ENCODE results near the gene ITGB8. TPM values are rescaled to one million over a fixed set of nuclear protein-coding genes. Genes with fewer than 3 reads are reported as not detected.
A peak's percentile ranks its signal among the peaks of the same experiment; 100 is the strongest.
"Not testable (repeated sequence)": the region's sequence is repeated elsewhere in the genome, so short reads cannot be mapped to it uniquely, and the experiment has no call there.

ITGB8 gene
- total and polyA plus RNA-seq, 9 donors, result 4.4 to 11.8 (median 5.4) TPM

DNA sequence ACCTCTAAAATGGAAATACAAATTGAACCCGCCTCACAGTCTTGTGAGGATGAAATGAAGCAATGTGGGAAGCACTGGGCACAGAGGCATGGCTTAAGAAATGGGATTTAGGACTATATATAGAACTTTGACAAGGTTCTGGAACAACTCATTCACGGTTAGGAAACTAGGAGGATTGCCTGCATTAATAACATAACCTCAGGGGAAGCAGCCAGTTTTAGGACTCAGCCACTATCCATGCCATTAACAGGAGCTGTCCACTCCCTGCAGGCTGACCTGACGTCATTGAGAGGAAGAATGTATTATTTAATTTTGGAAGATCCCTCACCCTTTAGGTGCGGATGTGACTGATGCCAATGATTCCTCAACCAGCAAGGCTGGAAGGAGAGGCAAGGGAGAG is 34.8 kb downstream of the ITGB8 start:
- no CpG with 5 or more reads among the region's 4 CpGs for WGBS (ENCODE audit: insufficient coverage)
- H3K4me1 ChIP-seq (ENCODE audit: control insufficient read depth, insufficient read depth, low read length), result peaks cover 2% of the 10 kb centered on the region
- H3K4me3 ChIP-seq (ENCODE audit: low read length), result no peak overlapping the region
- DNase-seq, result peak; percentile 41
- no peaks in the 10 kb centered on the region for H3K27me3 ChIP-seq (ENCODE audit: control insufficient read depth, insufficient read depth, low read length)
- no peak overlapping the region for H3K27ac ChIP-seq (ENCODE audit: low read length)
- H3K36me3 ChIP-seq (ENCODE audit: control insufficient read depth, insufficient read depth, low read length), result peaks cover 3% of the 10 kb centered on the region
- no peaks in the 10 kb centered on the region for H3K9me3 ChIP-seq (replicated peaks; ENCODE audit: control insufficient read depth, low read depth, low read length)

DNA sequence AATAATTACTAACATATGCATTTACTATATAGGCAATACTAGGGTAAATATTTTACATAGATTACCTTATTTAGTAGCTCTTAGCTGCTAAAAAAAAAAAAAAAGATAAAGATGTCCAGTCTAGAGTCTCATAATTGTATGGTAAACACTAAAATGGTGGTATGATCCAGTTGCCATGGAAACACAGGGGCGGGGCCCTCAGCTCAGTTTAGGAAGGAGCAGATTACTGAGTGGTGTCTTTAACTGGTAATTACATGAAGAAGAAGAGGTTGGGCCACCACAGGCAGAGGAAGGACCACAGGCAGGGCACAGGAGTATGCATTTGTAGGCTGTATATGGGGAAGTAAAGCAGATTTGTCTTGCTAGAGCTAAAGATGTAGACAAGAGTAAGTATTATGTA is 43.7 kb downstream of the ITGB8 start:
- DNase-seq, result no peak
- Histone ChIP-seq H3K4me1 (ENCODE audit: control insufficient read depth, insufficient read depth, low read length) (no peaks in the 10 kb centered on the region), H3K9me3 (replicated peaks; ENCODE audit: control insufficient read depth, low read depth, low read length) (no peaks in the 10 kb centered on the region), H3K27me3 (ENCODE audit: control insufficient read depth, insufficient read depth, low read length) (no peaks in the 10 kb centered on the region), H3K36me3 (ENCODE audit: control insufficient read depth, insufficient read depth, low read length) (peaks cover 4% of the 10 kb centered on the region), H3K4me3 (ENCODE audit: low read length) (no peak overlapping the region), H3K27ac (ENCODE audit: low read length) (no peak overlapping the region)
- 73% methylated on average over 1 of the region's 1 CpG for WGBS (ENCODE audit: insufficient coverage)

DNA sequence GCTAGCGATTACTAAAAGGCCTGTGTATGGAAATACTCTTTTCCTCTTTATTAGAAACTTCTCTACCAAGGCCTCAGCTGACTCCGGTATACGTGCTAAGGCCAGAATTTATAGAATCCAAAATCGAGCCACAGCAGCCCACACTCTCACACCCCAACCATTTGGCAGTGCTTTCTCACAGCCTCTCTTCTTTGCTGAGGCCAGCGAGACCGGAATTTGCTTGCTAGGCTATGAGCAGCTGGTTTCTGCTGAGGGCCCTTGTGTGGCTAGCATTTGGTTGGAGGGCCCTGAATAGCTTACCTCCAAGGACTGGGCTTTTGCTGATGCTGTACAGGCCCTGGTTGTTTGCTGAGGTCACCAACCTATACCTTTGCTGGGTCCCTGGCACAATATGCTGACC is 46.1 kb downstream of the ITGB8 start:
- 86% methylated on average over 2 of the region's 6 CpGs for WGBS (ENCODE audit: insufficient coverage)
- Histone ChIP-seq H3K9me3 (replicated peaks; ENCODE audit: control insufficient read depth, low read depth, low read length) (no peaks in the 10 kb centered on the region), H3K4me3 (ENCODE audit: low read length) (no peak overlapping the region), H3K27me3 (ENCODE audit: control insufficient read depth, insufficient read depth, low read length) (no peaks in the 10 kb centered on the region), H3K36me3 (ENCODE audit: control insufficient read depth, insufficient read depth, low read length) (peaks cover 12% of the 10 kb centered on the region), H3K27ac (ENCODE audit: low read length) (no peak overlapping the region), H3K4me1 (ENCODE audit: control insufficient read depth, insufficient read depth, low read length) (no peaks in the 10 kb centered on the region)
- no peak for DNase-seq

DNA sequence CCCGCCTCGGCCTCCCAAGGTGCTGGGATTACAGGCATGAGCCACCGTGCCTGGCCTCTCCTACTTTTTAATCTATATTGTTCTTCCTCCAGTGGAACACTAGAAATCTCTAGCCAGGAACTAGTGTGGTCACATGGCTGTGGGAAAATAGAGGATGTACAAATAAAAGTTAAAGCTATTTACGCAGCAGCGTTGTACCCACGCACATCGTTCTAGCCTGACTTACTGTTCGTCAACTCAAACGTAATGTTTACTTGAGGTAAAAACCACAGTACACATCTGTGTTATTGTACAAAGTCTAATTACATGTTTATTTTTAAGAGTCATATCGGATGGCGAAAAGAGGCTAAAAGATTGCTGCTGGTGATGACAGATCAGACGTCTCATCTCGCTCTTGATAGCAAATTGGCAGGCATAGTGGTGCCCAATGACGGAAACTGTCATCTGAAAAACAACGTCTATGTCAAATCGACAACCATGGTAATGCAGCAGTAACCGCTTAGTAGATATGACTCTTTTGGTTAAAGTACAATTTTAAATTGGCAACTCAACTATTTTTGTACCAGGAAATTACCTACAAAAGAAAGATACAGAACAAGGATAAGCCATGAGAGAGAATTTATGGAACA is 50.8 kb downstream of the ITGB8 start:
- H3K4me3 ChIP-seq (ENCODE audit: low read length), result no peak overlapping the region
- no peaks in the 10 kb centered on the region for H3K9me3 ChIP-seq (replicated peaks; ENCODE audit: control insufficient read depth, low read depth, low read length)
- H3K4me1 ChIP-seq (ENCODE audit: control insufficient read depth, insufficient read depth, low read length), result no peaks in the 10 kb centered on the region
- peaks cover 8% of the 10 kb centered on the region for H3K36me3 ChIP-seq (ENCODE audit: control insufficient read depth, insufficient read depth, low read length)
- no peaks in the 10 kb centered on the region for H3K27me3 ChIP-seq (ENCODE audit: control insufficient read depth, insufficient read depth, low read length)
- 99% methylated on average over 7 of the region's 17 CpGs for WGBS (ENCODE audit: insufficient coverage)
- H3K27ac ChIP-seq (ENCODE audit: low read length), result no peak overlapping the region
- no peak for DNase-seq

DNA sequence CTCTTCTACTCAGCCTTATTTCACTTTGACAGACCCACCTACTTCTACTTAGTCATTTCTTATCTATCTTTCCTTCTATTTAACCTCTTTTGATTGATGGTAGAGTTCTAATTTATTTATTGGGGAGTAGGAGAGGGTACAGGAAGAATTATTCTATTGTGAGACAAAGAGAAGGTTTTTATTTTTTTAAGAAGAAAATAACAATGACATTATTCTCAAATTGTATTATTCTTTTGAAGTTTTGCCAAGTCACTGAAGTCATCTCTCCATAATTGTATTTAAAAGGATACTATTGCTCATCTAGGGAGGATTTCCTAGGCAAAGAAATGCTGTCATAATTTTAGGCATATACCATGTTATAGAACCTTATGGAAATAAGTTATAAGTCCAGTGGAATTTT is 52.7 kb downstream of the ITGB8 start:
- Histone ChIP-seq H3K4me3 (ENCODE audit: low read length) (no peak overlapping the region), H3K4me1 (ENCODE audit: control insufficient read depth, insufficient read depth, low read length) (no peaks in the 10 kb centered on the region), H3K36me3 (ENCODE audit: control insufficient read depth, insufficient read depth, low read length) (peaks cover 8% of the 10 kb centered on the region), H3K27ac (ENCODE audit: low read length) (no peak overlapping the region), H3K27me3 (ENCODE audit: control insufficient read depth, insufficient read depth, low read length) (no peaks in the 10 kb centered on the region), H3K9me3 (replicated peaks; ENCODE audit: control insufficient read depth, low read depth, low read length) (no peaks in the 10 kb centered on the region)
- DNase-seq, result no peak

DNA sequence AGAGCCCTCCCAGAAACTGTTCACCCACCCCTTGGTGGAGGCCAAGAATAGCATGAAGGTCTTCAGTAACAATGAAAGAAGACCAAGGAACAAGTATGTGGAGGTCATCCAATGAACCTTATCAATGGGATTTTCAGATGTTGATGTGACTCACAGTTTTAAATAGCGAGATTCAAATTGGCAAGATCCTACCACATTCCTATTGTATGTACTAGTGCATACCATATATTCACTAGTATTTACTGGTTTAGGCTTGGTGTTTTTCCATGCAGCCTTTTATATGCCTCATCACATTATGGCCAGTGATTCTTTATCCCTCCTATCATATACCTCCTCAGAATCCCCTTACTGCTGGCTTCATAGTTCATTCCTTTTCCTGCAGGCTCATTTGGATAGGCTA is 54.4 kb downstream of the ITGB8 start:
- no peak overlapping the region for H3K27ac ChIP-seq (ENCODE audit: low read length)
- H3K27me3 ChIP-seq (ENCODE audit: control insufficient read depth, insufficient read depth, low read length), result no peaks in the 10 kb centered on the region
- H3K36me3 ChIP-seq (ENCODE audit: control insufficient read depth, insufficient read depth, low read length), result peaks cover 8% of the 10 kb centered on the region
- H3K4me1 ChIP-seq (ENCODE audit: control insufficient read depth, insufficient read depth, low read length), result no peaks in the 10 kb centered on the region
- H3K4me3 ChIP-seq (ENCODE audit: low read length), result no peak overlapping the region
- peak; percentile 76 for DNase-seq
- WGBS (ENCODE audit: insufficient coverage), result no CpG with 5 or more reads among the region's 1 CpG
- no peaks in the 10 kb centered on the region for H3K9me3 ChIP-seq (replicated peaks; ENCODE audit: control insufficient read depth, low read depth, low read length)

DNA sequence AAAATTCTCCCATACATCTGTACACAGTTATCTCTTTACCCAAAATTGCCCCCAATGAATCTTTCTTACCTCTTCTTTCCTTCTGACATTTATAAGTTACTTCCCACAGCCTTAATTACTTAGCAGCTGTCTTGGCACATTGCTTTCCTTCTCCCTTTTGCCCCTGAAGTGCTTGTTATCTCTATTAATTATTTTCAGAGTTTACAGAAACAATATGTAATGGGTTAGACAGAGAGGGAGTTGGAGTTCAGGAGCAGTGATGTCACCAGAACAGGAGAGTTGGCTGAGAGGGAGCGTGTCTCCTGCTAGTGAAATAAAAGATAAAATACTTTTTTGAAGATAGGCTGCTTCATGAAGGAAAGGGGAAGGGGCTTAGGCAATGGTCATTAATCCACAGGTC is 57.4 kb downstream of the ITGB8 start:
- peak; percentile 38 for DNase-seq
- peaks cover 8% of the 10 kb centered on the region for H3K36me3 ChIP-seq (ENCODE audit: control insufficient read depth, insufficient read depth, low read length)
- no peaks in the 10 kb centered on the region for H3K4me1 ChIP-seq (ENCODE audit: control insufficient read depth, insufficient read depth, low read length)
- no peaks in the 10 kb centered on the region for H3K9me3 ChIP-seq (replicated peaks; ENCODE audit: control insufficient read depth, low read depth, low read length)
- no CpG with 5 or more reads among the region's 1 CpG for WGBS (ENCODE audit: insufficient coverage)
- no peak overlapping the region for H3K27ac ChIP-seq (ENCODE audit: low read length)
- no peaks in the 10 kb centered on the region for H3K27me3 ChIP-seq (ENCODE audit: control insufficient read depth, insufficient read depth, low read length)
- H3K4me3 ChIP-seq (ENCODE audit: low read length), result no peak overlapping the region

DNA sequence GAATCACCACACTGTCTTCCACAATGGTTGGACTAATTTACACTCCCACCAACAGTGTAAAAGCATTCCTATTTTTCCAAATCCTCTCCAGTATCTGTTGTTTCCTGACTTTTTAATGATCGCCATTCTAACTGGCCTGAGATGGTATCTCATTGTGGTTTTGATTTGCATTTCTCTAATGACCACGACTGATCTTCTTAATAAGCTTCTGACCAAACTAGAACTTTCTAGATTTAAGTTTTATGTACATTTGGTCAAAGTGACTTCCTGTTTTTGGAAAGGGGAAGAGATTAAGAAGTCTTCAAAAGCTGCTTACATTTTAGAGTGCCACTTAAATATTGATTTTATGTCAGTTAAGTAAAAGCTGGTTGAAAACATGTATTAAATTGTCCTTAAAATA is 58.5 kb downstream of the ITGB8 start:
- not testable (repeated sequence) for DNase-seq; H3K4me1 ChIP-seq (ENCODE audit: control insufficient read depth, insufficient read depth, low read length); H3K27me3 ChIP-seq (ENCODE audit: control insufficient read depth, insufficient read depth, low read length); H3K27ac ChIP-seq (ENCODE audit: low read length); H3K9me3 ChIP-seq (replicated peaks; ENCODE audit: control insufficient read depth, low read depth, low read length); H3K36me3 ChIP-seq (ENCODE audit: control insufficient read depth, insufficient read depth, low read length); H3K4me3 ChIP-seq (ENCODE audit: low read length)
- WGBS (ENCODE audit: insufficient coverage), result no CpG with 5 or more reads among the region's 2 CpGs

DNA sequence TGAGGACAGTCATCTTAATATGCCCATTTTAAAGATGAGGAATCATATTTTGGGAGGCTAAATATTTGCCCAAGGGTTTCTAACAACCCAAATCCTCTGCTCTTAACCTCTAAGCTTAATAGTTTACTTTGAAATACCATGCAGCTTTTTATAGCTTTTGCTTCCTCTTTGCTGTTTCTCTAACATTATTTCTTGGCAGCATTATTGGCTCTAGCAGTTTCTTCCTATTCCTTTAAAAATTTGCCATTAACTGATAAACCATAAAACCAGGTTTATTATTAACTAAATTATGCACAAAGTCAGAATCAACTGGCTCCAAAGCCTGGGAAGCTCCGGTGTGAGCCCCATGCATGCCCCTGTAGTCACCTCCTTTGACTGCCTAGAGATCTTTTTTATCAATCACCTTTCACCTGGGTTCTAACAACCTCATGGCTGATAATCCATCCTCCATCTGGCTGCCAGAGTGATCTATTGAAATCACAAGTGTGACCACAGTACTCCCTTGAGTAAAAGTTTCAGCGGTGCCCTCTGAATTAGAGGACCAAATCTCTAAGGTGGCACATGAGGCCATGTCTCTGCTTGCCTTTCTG is 62.4 kb downstream of the ITGB8 start:
- H3K27ac ChIP-seq (ENCODE audit: low read length), result no peak overlapping the region
- no peaks in the 10 kb centered on the region for H3K4me1 ChIP-seq (ENCODE audit: control insufficient read depth, insufficient read depth, low read length)
- 82% methylated on average over 2 of the region's 2 CpGs for WGBS (ENCODE audit: insufficient coverage)
- H3K27me3 ChIP-seq (ENCODE audit: control insufficient read depth, insufficient read depth, low read length), result no peaks in the 10 kb centered on the region
- no peaks in the 10 kb centered on the region for H3K9me3 ChIP-seq (replicated peaks; ENCODE audit: control insufficient read depth, low read depth, low read length)
- H3K4me3 ChIP-seq (ENCODE audit: low read length), result no peak overlapping the region
- DNase-seq, result no peak
- peaks cover 17% of the 10 kb centered on the region for H3K36me3 ChIP-seq (ENCODE audit: control insufficient read depth, insufficient read depth, low read length)

DNA sequence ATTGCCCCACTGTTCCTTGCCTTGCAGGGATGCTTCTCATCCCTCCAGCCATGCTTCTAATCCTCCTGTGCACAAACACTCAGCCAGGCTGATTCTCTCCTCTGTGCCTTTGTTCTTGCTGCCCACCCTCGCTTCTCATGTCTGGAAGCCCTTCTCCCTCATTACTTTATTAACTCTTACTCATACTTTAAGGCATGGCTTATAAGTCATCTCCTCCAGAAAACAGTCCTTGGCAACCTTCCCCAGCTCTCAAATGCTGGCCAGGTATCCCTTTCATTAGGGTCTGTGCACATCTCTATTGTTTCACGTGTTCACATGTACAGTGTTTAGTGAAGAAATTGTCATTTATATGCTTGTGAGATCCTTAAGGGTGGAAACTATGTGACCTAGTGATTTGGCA is 62.9 kb downstream of the ITGB8 start:
- no peak for DNase-seq
- H3K27ac ChIP-seq (ENCODE audit: low read length), result no peak overlapping the region
- no peak overlapping the region for H3K4me3 ChIP-seq (ENCODE audit: low read length)
- H3K4me1 ChIP-seq (ENCODE audit: control insufficient read depth, insufficient read depth, low read length), result no peaks in the 10 kb centered on the region
- 67% methylated on average over 1 of the region's 2 CpGs for WGBS (ENCODE audit: insufficient coverage)
- no peaks in the 10 kb centered on the region for H3K27me3 ChIP-seq (ENCODE audit: control insufficient read depth, insufficient read depth, low read length)
- peaks cover 17% of the 10 kb centered on the region for H3K36me3 ChIP-seq (ENCODE audit: control insufficient read depth, insufficient read depth, low read length)
- H3K9me3 ChIP-seq (replicated peaks; ENCODE audit: control insufficient read depth, low read depth, low read length), result no peaks in the 10 kb centered on the region

DNA sequence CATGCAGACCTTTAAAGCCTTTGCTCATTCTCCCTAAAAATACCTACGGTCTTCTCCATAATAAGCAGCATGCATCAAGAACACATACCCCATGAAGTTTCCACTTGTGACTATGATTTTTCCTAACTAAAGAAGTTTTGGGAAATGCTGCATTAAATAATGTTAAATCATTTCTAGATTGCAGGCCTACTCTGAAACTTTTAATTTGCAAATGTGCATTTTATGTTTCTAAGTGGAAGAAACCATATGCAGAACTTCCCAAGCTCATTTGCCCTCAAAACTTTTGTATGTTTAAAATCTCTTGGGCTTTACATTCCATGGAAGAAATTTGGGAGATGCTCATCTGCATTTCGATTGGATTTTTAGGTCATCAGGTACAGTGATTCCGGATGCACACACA is 63.6 kb downstream of the ITGB8 start:
- Histone ChIP-seq H3K36me3 (ENCODE audit: control insufficient read depth, insufficient read depth, low read length) (peaks cover 17% of the 10 kb centered on the region), H3K27ac (ENCODE audit: low read length) (no peak overlapping the region), H3K4me1 (ENCODE audit: control insufficient read depth, insufficient read depth, low read length) (no peaks in the 10 kb centered on the region), H3K27me3 (ENCODE audit: control insufficient read depth, insufficient read depth, low read length) (no peaks in the 10 kb centered on the region), H3K4me3 (ENCODE audit: low read length) (no peak overlapping the region), H3K9me3 (replicated peaks; ENCODE audit: control insufficient read depth, low read depth, low read length) (no peaks in the 10 kb centered on the region)
- no peak for DNase-seq
- WGBS (ENCODE audit: insufficient coverage), result no CpG with 5 or more reads among the region's 3 CpGs
